Endothelial cell of umbilical vein (primary cell): ENCODE results near the gene TENT4B. TPM values are rescaled to one million over a fixed set of nuclear protein-coding genes. Genes with fewer than 3 reads are reported as not detected.

ENCODE experiments used
- BruUV-seq: library from RNA; stranded (reverse); fragments of 400-500 nt; replicated peaks from 2 replicates; lab custom pipeline; 2021; lab: Mats Ljungman, UMichigan
- CTCF ChIA-PET: fragments of 300-600, 350-600 bp; sonication (Branson Sonifier 250); formaldehyde crosslinking; loops from one replicate; lab custom pipeline; 2021; ENCODE audit warnings: antibody characterized with exemption, inconsistent platforms; lab: Charles Lee
- POLR2A ChIA-PET: fragments of 300-600, 350-600 bp; sonication (Branson Sonifier 250); formaldehyde crosslinking; loops from one replicate; lab custom pipeline; 2021; ENCODE audit warnings: antibody characterized with exemption, inconsistent platforms; lab: Charles Lee
- DNase-seq: peaks from one replicate; pipeline ENCODE4 v3.0.0-alpha.2; 2011; ENCODE audit warnings: low read depth, low spot score
- FAIRE-seq: peaks from 2 replicates; lab custom pipeline; 2011; peaks lifted over from hg19 to GRCh38; lab: Jason Lieb, UNC
- H2AFZ ChIP-seq: 2 replicates; pipeline ENCODE4 v1.6.0; 2012; ENCODE audit warnings: low read depth, low read length, control low read depth, inconsistent platforms
- H3K27ac ChIP-seq: 2 replicates; pipeline ENCODE4 v1.5.1; 2011; ENCODE audit warnings: low read depth, mild to moderate bottlenecking, control low read depth, low read length, moderate library complexity; ENCODE audit not compliant: insufficient read depth
- H3K27me3 ChIP-seq, 2 experiments: 2 replicates each; pipeline versions ENCODE4 v1.6.0 to v1.6.1; 2011; ENCODE audit warnings: low read length in 2 of 2, mixed read lengths in 1 of 2; ENCODE audit not compliant: control insufficient read depth in 2 of 2, insufficient read depth in 2 of 2
- H3K36me3 ChIP-seq, 2 experiments: 2 replicates in 1 of 2; 3 replicates in 1 of 2; pipeline ENCODE4 v1.5.1; 2011; ENCODE audit warnings: low read length in 2 of 2, mild to moderate bottlenecking in 1 of 2, moderate library complexity in 1 of 2; ENCODE audit not compliant: control insufficient read depth in 2 of 2, insufficient read depth in 2 of 2; ENCODE audit errors: extremely low read depth in 1 of 2
- H3K4me1 ChIP-seq: 3 replicates; pipeline ENCODE4 v1.5.1; 2011; ENCODE audit warnings: mild to moderate bottlenecking, low read length; ENCODE audit not compliant: control insufficient read depth, insufficient read depth; ENCODE audit errors: extremely low read depth
- H3K4me2 ChIP-seq: 2 replicates; pipeline ENCODE4 v1.6.1; 2011; ENCODE audit warnings: low read length, control low read depth, mixed read lengths; ENCODE audit not compliant: insufficient read depth
- H3K4me3 ChIP-seq, 3 experiments: fragments of 200-600 bp in 1 of 3; sonication (generic), shearing (Covaris generic) in 1 of 3; replicated peaks in 1 of 3; 2 replicates each; pipeline ENCODE4 v1.5.1; 2011 to 2016; ENCODE audit warnings: control low read depth in 3 of 3, low read length in 3 of 3, mild to moderate bottlenecking in 2 of 3, inconsistent platforms in 1 of 3, low read depth in 1 of 3, moderate library complexity in 1 of 3; ENCODE audit not compliant: insufficient read depth in 1 of 3
- H3K79me2 ChIP-seq: 2 replicates; pipeline ENCODE4 v1.6.0; 2012; ENCODE audit warnings: low read length, inconsistent platforms; ENCODE audit not compliant: control insufficient read depth, insufficient read depth
- H3K9ac ChIP-seq: replicated peaks from 2 replicates; pipeline ENCODE3; 2011; ENCODE audit warnings: low read length, control low read depth; ENCODE audit not compliant: insufficient read depth; ENCODE audit errors: extremely low read depth
- H3K9me1 ChIP-seq: replicated peaks from 3 replicates; pipeline ENCODE4 v1.6.0; 2011; ENCODE audit warnings: mild to moderate bottlenecking, low read length; ENCODE audit not compliant: control insufficient read depth, insufficient read depth; ENCODE audit errors: extremely low read depth
- H3K9me3 ChIP-seq: replicated peaks from 2 replicates; pipeline ENCODE4 v1.5.1; 2012; ENCODE audit warnings: low read length, inconsistent platforms; ENCODE audit not compliant: control insufficient read depth, insufficient read depth
- H4K20me1 ChIP-seq: replicated peaks from 2 replicates; pipeline ENCODE3; 2011; ENCODE audit warnings: mild to moderate bottlenecking, low read length; ENCODE audit not compliant: control insufficient read depth, insufficient read depth; ENCODE audit errors: extremely low read depth
- CTCF ChIP-seq, 2 donors: IDR thresholded peaks; 1 replicate in 1 of 2; 2 replicates in 1 of 2; pipeline ENCODE4 v1.5.1; 2011; ENCODE audit warnings: low read length in 2 of 2, mild to moderate bottlenecking in 2 of 2, moderate library complexity in 2 of 2, control low read depth in 1 of 2, inconsistent platforms in 1 of 2, low read depth in 1 of 2; ENCODE audit not compliant: insufficient read depth in 1 of 2; ENCODE audit errors: extremely low read depth in 1 of 2
- EZH2 ChIP-seq: IDR thresholded peaks from 2 replicates; pipeline ENCODE4 v1.6.1; 2012; ENCODE audit warnings: borderline replicate concordance, low read depth, mild to moderate bottlenecking, moderate library complexity, low read length, inconsistent platforms; ENCODE audit not compliant: severe bottlenecking
- FOS ChIP-seq: IDR thresholded peaks from 2 replicates; pipeline ENCODE4 v1.6.1; 2011; ENCODE audit warnings: mild to moderate bottlenecking, low read length, moderate library complexity, borderline replicate concordance; ENCODE audit not compliant: insufficient read depth
- GATA2 ChIP-seq: IDR thresholded peaks from 2 replicates; pipeline ENCODE4 v1.7.0; 2011; ENCODE audit warnings: low read depth, mild to moderate bottlenecking, moderate library complexity, mixed read lengths, low read length; ENCODE audit not compliant: insufficient read length, insufficient read depth
- JUN ChIP-seq: IDR thresholded peaks from 2 replicates; pipeline ENCODE4 v1.6.1; 2011; ENCODE audit warnings: borderline replicate concordance, low read depth; ENCODE audit not compliant: insufficient read length, insufficient read depth
- MAX ChIP-seq: IDR thresholded peaks from 2 replicates; pipeline ENCODE4 v1.6.1; 2011; ENCODE audit not compliant: insufficient read depth, insufficient read length
- MYC ChIP-seq: IDR thresholded peaks from one replicate; pipeline ENCODE4 v1.6.1; 2011; ENCODE audit warnings: mild to moderate bottlenecking, low read depth, low read length
- POLR2A ChIP-seq: IDR thresholded peaks from 2 replicates; pipeline ENCODE4 v1.6.1; 2012; ENCODE audit warnings: low read depth, mild to moderate bottlenecking, control low read depth, low read length
- POLR2AphosphoS5 ChIP-seq: IDR thresholded peaks from 2 replicates; pipeline ENCODE4 v1.6.1; 2012; ENCODE audit warnings: low read depth, mild to moderate bottlenecking, control low read depth, low read length, moderate library complexity; ENCODE audit not compliant: insufficient read depth
- dilution Hi-C: fragments of 300-500 bp; cut with MboI; formaldehyde crosslinking; loops from one replicate; pipeline ENCODE4 v1.15.0; 2019; ENCODE audit warnings: low sequenced_read_pairs; ENCODE audit not compliant: extremely low pct_ligation_motif_present
- intact Hi-C: fragments of 100-400 bp; cut with micrococcal nuclease; formaldehyde crosslinking; loops from one replicate; pipeline ENCODE4 v1.10.0; 2022
- polyA plus RNA-seq, 4 experiments: library from polyadenylated mRNA; depleted of rRNA in 3 of 4; stranded (reverse) in 3 of 4; unstranded in 1 of 4; fragments of >200 nt; gene quantifications; 2 replicates each; pipeline versions ENCODE4 v1.2.1 to v1.2.3, GENCODE V29; 2011 to 2012; ENCODE audit warnings: missing spikeins in 1 of 4
- total RNA-seq: library from RNA; stranded (reverse); gene quantifications from 2 replicates; pipeline ENCODE4 v1.2.3, GENCODE V29; 2021

Gene TENT4B
- total and polyA plus RNA-seq, 2 donors (not counting 3 experiments of a cell fraction or from before 2014, with no cell fraction given), result 4.2 to 13.1 TPM

DNA sequence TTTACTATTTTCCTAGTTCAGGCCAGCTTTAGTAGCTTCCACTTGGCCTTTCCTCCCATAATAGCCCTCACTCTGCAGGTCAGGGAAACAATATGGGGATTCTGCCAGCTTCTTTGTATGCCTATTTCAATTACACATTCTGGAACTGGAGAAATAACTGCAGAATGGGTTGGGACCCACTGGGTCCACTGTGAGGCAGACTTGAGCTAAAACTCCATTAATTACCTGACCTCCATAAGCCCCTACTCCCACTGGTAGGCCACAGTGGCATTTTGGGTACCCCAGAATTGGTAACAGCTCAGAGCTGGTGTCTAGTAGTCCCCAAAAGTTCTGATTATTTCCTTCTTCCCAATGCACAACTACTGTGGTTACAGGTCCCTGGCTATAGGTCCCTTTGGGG, 16.7 kb upstream of the TENT4B start:
- no peaks in the 10 kb centered on the region for H3K79me2 ChIP-seq
- H3K9ac ChIP-seq, result no peak overlapping the region
- dilution Hi-C loops, result no loop called here
- H3K27ac ChIP-seq, result no peak overlapping the region
- H2AFZ ChIP-seq, result no peak overlapping the region
- H3K9me1 ChIP-seq, result no peaks in the 10 kb centered on the region
- ChIA-PET CTCF (interaction anchor here (0.9 to 5.0 kb wide), 7 partner anchors 9 to 529 kb away, joined by 4 to 66 read pairs (median 7); no protein-coding TSS in a partner anchor), POLR2A (no interaction called here)
- FAIRE-seq, result no peak
- H3K4me3 ChIP-seq, result no peak overlapping the region
- H3K4me2 ChIP-seq, result no peak overlapping the region
- H3K9me3 ChIP-seq, result no peaks in the 10 kb centered on the region
- intact Hi-C loops, result no loop called here
- no peaks in the 10 kb centered on the region for H3K4me1 ChIP-seq
- no TSS peak for BruUV-seq
- H3K27me3 ChIP-seq, result no peaks in the 10 kb centered on the region
- DNase-seq, result no peak
- H4K20me1 ChIP-seq, result no peaks in the 10 kb centered on the region
- H3K36me3 ChIP-seq, result no peaks in the 10 kb centered on the region
- no peak for TF ChIP-seq MYC
- TF ChIP-seq JUN, result no peak
- TF ChIP-seq FOS, result no peak
- peak in 1 of 2 donors; percentile 2 for TF ChIP-seq CTCF (IDR thresholded peaks at IDR 0.05; ENCODE audit: extremely low read depth in 1 of 2, insufficient read depth in 1 of 2, low read depth in 1 of 2, low read length in 2 of 2)
- TF ChIP-seq POLR2AphosphoS5, result no peak
- TF ChIP-seq POLR2A, result no peak

GRCh38 chr16:50137268-50137667, 15.8 kb upstream of the TENT4B start:
- CTCF ChIA-PET, result interaction anchor here (1.3 to 5.0 kb wide), 2 partner anchors 9 to 75 kb away, joined by 7 to 66 read pairs; no protein-coding TSS in a partner anchor
- dilution Hi-C loops, result no loop called here
- Histone ChIP-seq H3K9me1 (no peaks in the 10 kb centered on the region), H4K20me1 (no peaks in the 10 kb centered on the region), H3K4me1 (no peaks in the 10 kb centered on the region), H3K79me2 (no peaks in the 10 kb centered on the region), H3K27me3 (no peaks in the 10 kb centered on the region), H3K36me3 (no peaks in the 10 kb centered on the region), H3K27ac (no peak overlapping the region), H3K4me3 (no peak overlapping the region), H3K4me2 (no peak overlapping the region), H3K9ac (no peak overlapping the region), H2AFZ (no peak overlapping the region), H3K9me3 (no peaks in the 10 kb centered on the region)
- FAIRE-seq (no peak), DNase-seq (no peak)
- BruUV-seq, result no TSS peak
- POLR2A ChIA-PET, result no interaction called here
- intact Hi-C loops, result no loop called here
- TF ChIP-seq JUN (no peak), GATA2 (no peak), POLR2AphosphoS5 (no peak), FOS (no peak), EZH2 (no peak), MAX (no peak), CTCF (IDR thresholded peaks at IDR 0.05; ENCODE audit: extremely low read depth in 1 of 2, insufficient read depth in 1 of 2, low read depth in 1 of 2, low read length in 2 of 2) (no peak), MYC (no peak), POLR2A (no peak)
